Measurements from ENCODE around the gene COMMD3.

Gene COMMD3

DNA sequence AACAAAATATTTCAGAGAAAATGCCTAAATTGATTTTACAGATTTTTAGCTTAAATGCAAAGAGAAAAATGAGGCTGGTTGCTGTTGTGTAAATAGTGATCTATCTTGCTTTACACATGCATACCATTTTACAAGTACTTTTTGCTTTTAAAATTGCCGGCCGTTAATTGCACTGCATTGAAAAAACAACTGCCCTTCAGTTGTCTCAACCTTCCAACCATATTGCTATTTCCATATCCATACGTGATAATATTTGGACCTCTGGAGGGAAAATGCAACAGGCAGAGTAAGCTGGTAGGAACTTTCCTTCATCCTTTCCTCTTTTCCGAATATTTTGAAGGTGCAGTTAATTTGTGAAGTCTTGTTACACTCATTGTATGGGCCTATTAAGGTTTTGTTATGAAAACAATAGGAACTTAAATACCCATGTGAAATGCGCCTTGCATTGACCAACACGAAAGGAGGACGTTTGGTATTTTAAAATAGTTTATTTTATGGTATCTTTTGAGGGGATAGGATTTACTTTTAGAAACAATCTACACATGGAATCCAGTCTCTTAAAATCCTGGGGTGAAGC lies 16.0 kb downstream of the COMMD3 start:
- peaks cover 4% of the 10 kb centered on the region in 2 donors for H3K9me3 ChIP-seq (ENCODE audit: control insufficient read depth in 1 of 2, low read length in 2 of 2)
- peaks cover 16 to 21% of the 10 kb centered on the region in 2 donors for H3K36me3 ChIP-seq (ENCODE audit: control insufficient read depth in 1 of 2, insufficient read depth in 2 of 2, low read length in 2 of 2)
- H3K27ac ChIP-seq (ENCODE audit: low read length) = no peak overlapping the region
- H3K4me1 ChIP-seq (ENCODE audit: control insufficient read depth in 1 of 2, insufficient read depth in 2 of 2, low read length in 2 of 2) = peaks cover 4 to 30% of the 10 kb centered on the region in 2 donors
- no peak overlapping the region for H3K4me3 ChIP-seq (ENCODE audit: low read depth in 1 of 2, low read length in 2 of 2)
- H3K27me3 ChIP-seq (ENCODE audit: low read depth, low read length) = peaks cover 35% of the 10 kb centered on the region

- Histone ChIP-seq H3K27ac (ENCODE audit: low read length) (no peak overlapping the region), H3K9me3 (ENCODE audit: control insufficient read depth in 1 of 2, low read length in 2 of 2) (peaks cover 4 to 16% of the 10 kb centered on the region in 2 donors), H3K4me1 (ENCODE audit: control insufficient read depth in 1 of 2, insufficient read depth in 2 of 2, low read length in 2 of 2) (peaks cover 4 to 30% of the 10 kb centered on the region in 2 donors), H3K27me3 (ENCODE audit: low read depth, low read length) (peaks cover 46% of the 10 kb centered on the region), H3K36me3 (ENCODE audit: control insufficient read depth in 1 of 2, insufficient read depth in 2 of 2, low read length in 2 of 2) (peaks cover 15 to 20% of the 10 kb centered on the region in 2 donors), H3K4me3 (ENCODE audit: low read depth in 1 of 2, low read length in 2 of 2) (peak overlapping the region in 1 of 2 donors; percentile 59)
Observed at GRCh38 chr10:22333167-22333974, 17.2 kb downstream of the COMMD3 start.

GRCh38 chr10:22333975-22334282 lies 17.7 kb downstream of the COMMD3 start:
- no peak overlapping the region for H3K27ac ChIP-seq (ENCODE audit: low read length)
- H3K4me3 ChIP-seq (ENCODE audit: low read depth in 1 of 2, low read length in 2 of 2) = peak overlapping the region in 1 of 2 donors; percentile 59
- H3K9me3 ChIP-seq (ENCODE audit: control insufficient read depth in 1 of 2, low read length in 2 of 2) = peaks cover 4 to 18% of the 10 kb centered on the region in 2 donors
- H3K4me1 ChIP-seq (ENCODE audit: control insufficient read depth in 1 of 2, insufficient read depth in 2 of 2, low read length in 2 of 2) = peaks cover 4 to 30% of the 10 kb centered on the region in 2 donors
- H3K27me3 ChIP-seq (ENCODE audit: low read depth, low read length) = peaks cover 52% of the 10 kb centered on the region
- H3K36me3 ChIP-seq (ENCODE audit: control insufficient read depth in 1 of 2, insufficient read depth in 2 of 2, low read length in 2 of 2) = peaks cover 11 to 16% of the 10 kb centered on the region in 2 donors

DNA sequence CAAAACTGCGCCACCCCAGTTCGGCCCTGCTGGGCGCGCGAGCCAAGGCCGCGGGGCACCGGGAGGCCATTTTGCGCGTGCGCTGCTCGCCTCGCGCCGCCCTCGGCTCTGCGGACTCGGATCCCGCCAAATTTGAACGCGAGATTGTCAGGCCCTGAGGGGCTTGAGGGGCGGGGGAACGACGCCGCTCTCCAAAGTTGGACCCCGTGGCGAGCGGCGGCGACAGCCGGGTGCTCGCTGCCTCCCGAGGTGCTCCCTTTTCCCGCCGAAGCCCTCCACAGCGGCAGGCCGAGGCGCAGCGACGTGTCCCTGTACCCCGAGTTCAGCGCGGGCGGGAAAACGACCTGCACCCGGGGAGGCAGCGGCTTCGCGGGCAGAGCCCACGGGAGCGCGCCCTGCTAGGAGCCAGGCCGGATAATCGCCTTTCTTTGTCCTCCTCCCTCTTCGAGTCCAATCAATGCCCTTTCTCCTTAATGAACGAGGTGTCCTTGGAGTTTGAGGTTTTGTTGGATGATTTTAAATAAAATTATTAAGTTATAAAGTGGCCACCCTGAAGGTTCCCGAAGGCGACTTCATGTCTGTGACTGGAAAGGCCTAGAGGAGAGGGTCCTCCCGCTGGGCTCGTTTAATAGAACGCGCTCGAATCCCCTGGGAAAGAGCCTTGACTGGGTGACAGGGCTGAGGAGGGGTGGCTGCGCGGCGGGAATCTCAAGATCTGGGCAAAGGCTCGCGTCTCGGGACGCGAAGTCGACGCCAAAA lies 18.4 kb downstream of the COMMD3 start:
- Histone ChIP-seq H3K9me3 (ENCODE audit: control insufficient read depth in 1 of 2, low read length in 2 of 2) (peaks cover 4 to 18% of the 10 kb centered on the region in 2 donors), H3K36me3 (ENCODE audit: control insufficient read depth in 1 of 2, insufficient read depth in 2 of 2, low read length in 2 of 2) (peaks cover 4 to 9% of the 10 kb centered on the region in 2 donors), H3K4me3 (ENCODE audit: low read depth in 1 of 2, low read length in 2 of 2) (peak overlapping the region; percentile 59 to 70), H3K4me1 (ENCODE audit: control insufficient read depth in 1 of 2, insufficient read depth in 2 of 2, low read length in 2 of 2) (peaks cover 4 to 33% of the 10 kb centered on the region in 2 donors), H3K27me3 (ENCODE audit: low read depth, low read length) (peaks cover 58% of the 10 kb centered on the region), H3K27ac (ENCODE audit: low read length) (no peak overlapping the region)

GRCh38 chr10:22335173-22335933 lies 19.2 kb downstream of the COMMD3 start:
- Histone ChIP-seq H3K9me3 (ENCODE audit: control insufficient read depth in 1 of 2, low read length in 2 of 2) (peaks cover 4 to 18% of the 10 kb centered on the region in 2 donors), H3K27me3 (ENCODE audit: low read depth, low read length) (peaks cover 60% of the 10 kb centered on the region), H3K4me3 (ENCODE audit: low read depth in 1 of 2, low read length in 2 of 2) (peak overlapping the region; percentile 59 to 70), H3K4me1 (ENCODE audit: control insufficient read depth in 1 of 2, insufficient read depth in 2 of 2, low read length in 2 of 2) (peaks cover 9 to 36% of the 10 kb centered on the region in 2 donors), H3K27ac (ENCODE audit: low read length) (no peak overlapping the region), H3K36me3 (ENCODE audit: control insufficient read depth in 1 of 2, insufficient read depth in 2 of 2, low read length in 2 of 2) (peaks cover 0 to 1% of the 10 kb centered on the region in 2 donors)

DNA sequence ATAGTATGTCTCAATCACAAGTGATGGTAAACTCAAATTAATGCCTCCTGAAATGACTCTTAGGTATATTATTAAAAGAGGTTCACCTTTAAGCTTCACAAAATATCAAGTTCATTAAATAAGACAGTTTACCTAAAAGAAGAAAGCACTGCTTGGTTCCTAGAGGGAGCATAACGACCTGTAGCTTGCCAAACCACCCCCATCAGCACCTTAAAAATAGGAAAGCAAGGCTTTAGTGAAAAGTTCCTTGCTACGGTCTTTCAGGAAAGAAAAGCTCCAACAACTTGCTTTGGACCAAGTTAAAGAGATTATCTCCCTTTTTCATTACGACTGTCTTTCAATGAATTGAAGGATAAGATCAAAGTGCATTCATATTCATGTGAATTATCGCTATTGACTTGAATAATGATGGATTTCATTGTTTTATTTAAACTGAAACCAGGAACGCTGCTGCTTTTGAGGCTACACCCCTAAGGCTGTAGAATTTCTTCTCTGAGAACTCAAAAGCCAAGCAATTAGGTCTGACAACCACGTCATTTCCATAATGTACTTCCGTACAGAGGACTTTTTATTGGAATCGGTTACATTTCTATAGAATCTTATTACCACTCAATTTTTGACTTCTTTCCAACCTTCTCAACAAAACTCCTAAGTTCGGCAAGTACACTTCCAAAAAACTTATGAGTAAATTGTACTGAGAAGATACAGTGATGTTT lies 22.2 kb downstream of the COMMD3 start:
- Histone ChIP-seq H3K36me3 (ENCODE audit: control insufficient read depth in 1 of 2, insufficient read depth in 2 of 2, low read length in 2 of 2) (no peaks in the 10 kb centered on the region), H3K27me3 (ENCODE audit: low read depth, low read length) (peaks cover 79% of the 10 kb centered on the region), H3K4me3 (ENCODE audit: low read depth in 1 of 2, low read length in 2 of 2) (no peak overlapping the region), H3K4me1 (ENCODE audit: control insufficient read depth in 1 of 2, insufficient read depth in 2 of 2, low read length in 2 of 2) (peaks cover 9 to 44% of the 10 kb centered on the region in 2 donors), H3K9me3 (ENCODE audit: control insufficient read depth in 1 of 2, low read length in 2 of 2) (peaks cover 4 to 24% of the 10 kb centered on the region in 2 donors), H3K27ac (ENCODE audit: low read length) (no peak overlapping the region)

- no peak overlapping the region for H3K4me3 ChIP-seq (ENCODE audit: low read depth in 1 of 2, low read length in 2 of 2)
- H3K27me3 ChIP-seq (ENCODE audit: low read depth, low read length) = peaks cover 82% of the 10 kb centered on the region
- H3K27ac ChIP-seq (ENCODE audit: low read length) = no peak overlapping the region
- H3K9me3 ChIP-seq (ENCODE audit: control insufficient read depth in 1 of 2, low read length in 2 of 2) = peaks cover 1 to 26% of the 10 kb centered on the region in 2 donors
- H3K4me1 ChIP-seq (ENCODE audit: control insufficient read depth in 1 of 2, insufficient read depth in 2 of 2, low read length in 2 of 2) = peaks cover 5 to 44% of the 10 kb centered on the region in 2 donors
- no peaks in the 10 kb centered on the region for H3K36me3 ChIP-seq (ENCODE audit: control insufficient read depth in 1 of 2, insufficient read depth in 2 of 2, low read length in 2 of 2)
Observed at GRCh38 chr10:22338931-22339330, 22.7 kb downstream of the COMMD3 start.

DNA sequence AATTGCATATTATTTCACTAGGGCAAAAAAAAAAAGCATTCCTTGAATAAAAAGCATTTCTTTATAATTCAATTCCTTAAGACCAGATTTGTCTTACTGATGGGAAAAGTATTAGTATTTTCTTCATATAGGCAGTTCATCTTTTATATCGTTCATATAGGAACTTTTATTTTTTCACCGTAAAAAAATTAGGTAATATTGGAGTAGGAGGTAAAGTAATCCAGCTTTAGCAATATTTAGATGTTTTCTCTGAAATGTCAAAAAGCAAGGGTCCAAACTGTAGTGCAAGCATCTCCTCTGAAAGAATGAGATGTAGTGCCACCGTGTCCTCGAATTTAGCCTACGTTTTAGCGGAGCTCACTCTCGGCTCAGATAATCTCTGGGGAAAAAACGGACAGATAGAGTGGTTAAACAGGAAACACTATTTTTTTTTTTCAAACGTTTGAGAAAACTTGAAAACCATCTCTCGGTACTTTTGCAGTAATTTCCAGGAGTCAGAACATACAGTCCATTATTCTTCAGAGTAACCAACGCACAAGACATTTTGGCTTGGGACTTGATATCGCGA lies 23.7 kb downstream of the COMMD3 start:
- H3K27me3 ChIP-seq (ENCODE audit: low read depth, low read length) = peaks cover 82% of the 10 kb centered on the region

DNA sequence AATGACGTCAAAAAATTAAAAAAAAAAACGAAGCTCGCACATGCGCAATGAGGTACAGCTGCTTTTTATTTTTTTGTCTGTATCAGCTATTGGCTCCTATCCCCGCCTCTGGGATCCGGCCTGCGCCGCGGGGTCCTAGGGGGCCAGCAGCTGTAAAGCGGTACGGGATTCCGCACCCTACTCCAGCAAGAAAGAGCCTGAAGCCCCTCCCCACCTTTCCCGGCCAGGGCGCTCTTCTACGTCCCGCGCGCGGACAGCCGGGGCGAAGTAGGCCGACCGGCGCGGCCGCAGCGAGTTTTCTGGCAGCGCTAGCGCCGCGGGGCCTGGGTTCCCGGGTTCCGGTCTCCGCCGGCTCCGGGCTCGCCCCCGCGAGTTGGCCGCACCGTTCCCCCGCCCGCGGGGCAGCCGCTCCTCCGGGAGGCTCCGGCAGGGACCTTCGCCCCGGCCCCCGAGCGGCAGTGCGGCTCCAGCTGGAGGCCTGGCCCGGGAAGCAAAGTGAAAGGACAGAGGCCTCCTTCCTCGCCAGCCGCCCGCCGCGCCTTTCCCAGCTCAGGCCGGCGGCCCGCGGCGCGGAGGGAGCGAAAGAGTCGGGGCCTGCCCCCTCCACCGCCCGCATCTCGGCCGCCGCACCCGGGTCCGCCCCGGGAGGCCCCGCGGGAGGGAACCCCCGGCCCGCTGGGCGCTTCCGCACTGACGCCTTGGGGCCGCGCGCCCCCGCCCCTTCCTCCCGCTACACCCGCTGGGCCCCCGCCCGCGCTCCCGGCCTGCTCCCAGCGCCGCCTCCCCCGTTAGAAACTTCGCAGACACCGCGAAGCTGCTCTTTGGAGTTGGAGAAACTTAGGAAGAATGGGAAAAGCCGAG lies 24.4 kb downstream of the COMMD3 start:
- Histone ChIP-seq H3K4me3 (ENCODE audit: low read depth in 1 of 2, low read length in 2 of 2) (peak overlapping the region; percentile 62 to 73), H3K27ac (ENCODE audit: low read length) (peak overlapping the region; percentile 53), H3K36me3 (ENCODE audit: control insufficient read depth in 1 of 2, insufficient read depth in 2 of 2, low read length in 2 of 2) (no peaks in the 10 kb centered on the region), H3K9me3 (ENCODE audit: control insufficient read depth in 1 of 2, low read length in 2 of 2) (peaks cover 0 to 32% of the 10 kb centered on the region in 2 donors), H3K27me3 (ENCODE audit: low read depth, low read length) (peaks cover 82% of the 10 kb centered on the region), H3K4me1 (ENCODE audit: control insufficient read depth in 1 of 2, insufficient read depth in 2 of 2, low read length in 2 of 2) (peaks cover 5 to 36% of the 10 kb centered on the region in 2 donors)

More for the DNA sequence above, 23.7 kb downstream of the COMMD3 start:
- H3K36me3 ChIP-seq (ENCODE audit: control insufficient read depth in 1 of 2, insufficient read depth in 2 of 2, low read length in 2 of 2) = no peaks in the 10 kb centered on the region
- peak overlapping the region; percentile 53 for H3K27ac ChIP-seq (ENCODE audit: low read length)
- H3K9me3 ChIP-seq (ENCODE audit: control insufficient read depth in 1 of 2, low read length in 2 of 2) = peaks cover 0 to 32% of the 10 kb centered on the region in 2 donors
- H3K4me3 ChIP-seq (ENCODE audit: low read depth in 1 of 2, low read length in 2 of 2) = peak overlapping the region; percentile 62 to 73
- peaks cover 5 to 37% of the 10 kb centered on the region in 2 donors for H3K4me1 ChIP-seq (ENCODE audit: control insufficient read depth in 1 of 2, insufficient read depth in 2 of 2, low read length in 2 of 2)

Measured in muscle layer of duodenum (tissue), 2 donors.